Fibroblast of villous mesenchyme (primary cell): ENCODE results near the gene TIAM1. TPM values are rescaled to one million over a fixed set of nuclear protein-coding genes. Genes with fewer than 3 reads are reported as not detected.

Source experiments
- DNase-seq: peaks from one replicate; pipeline ENCODE4 v3.0.0-alpha.2; 2010; ENCODE audit warnings: low read depth
- H3K4me3 ChIP-seq: 2 replicates; pipeline ENCODE4 v1.5.1; 2011; ENCODE audit warnings: low read depth, mild to moderate bottlenecking, low read length
- CTCF ChIP-seq: IDR thresholded peaks from 2 replicates; pipeline ENCODE4 v1.5.1; 2012; ENCODE audit warnings: low read depth, mild to moderate bottlenecking, low read length; ENCODE audit not compliant: insufficient read depth
- total RNA-seq: library from RNA; depleted of rRNA; stranded (reverse); fragments of >200 nt; gene quantifications from 2 replicates; pipeline ENCODE4 v1.2.3, GENCODE V29; 2012

Gene TIAM1
- total RNA-seq, 1 donor = 0.43 TPM

DNA sequence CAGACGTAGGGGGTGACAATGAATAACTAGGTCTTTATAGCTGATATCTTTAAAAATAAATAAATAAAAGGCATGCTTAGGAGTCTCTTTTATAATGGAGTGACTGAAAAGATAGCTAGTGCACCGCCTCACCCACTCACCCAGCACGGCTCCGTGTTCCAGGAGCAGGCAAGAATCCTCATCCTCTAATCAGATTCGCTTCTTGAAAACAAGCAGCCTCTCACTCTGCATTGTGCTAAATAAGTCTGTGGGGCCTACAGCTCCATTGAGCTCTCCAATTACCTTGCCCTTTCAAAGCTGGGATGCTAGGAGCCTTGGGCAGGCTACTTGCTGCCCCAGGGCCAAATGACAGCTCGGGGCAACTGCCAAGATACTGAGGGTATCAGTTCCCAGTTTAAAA is 91.5 kb downstream of the TIAM1 start:
- TF ChIP-seq CTCF = no peak
- no peak overlapping the region for H3K4me3 ChIP-seq
- DNase-seq = no peak

DNA sequence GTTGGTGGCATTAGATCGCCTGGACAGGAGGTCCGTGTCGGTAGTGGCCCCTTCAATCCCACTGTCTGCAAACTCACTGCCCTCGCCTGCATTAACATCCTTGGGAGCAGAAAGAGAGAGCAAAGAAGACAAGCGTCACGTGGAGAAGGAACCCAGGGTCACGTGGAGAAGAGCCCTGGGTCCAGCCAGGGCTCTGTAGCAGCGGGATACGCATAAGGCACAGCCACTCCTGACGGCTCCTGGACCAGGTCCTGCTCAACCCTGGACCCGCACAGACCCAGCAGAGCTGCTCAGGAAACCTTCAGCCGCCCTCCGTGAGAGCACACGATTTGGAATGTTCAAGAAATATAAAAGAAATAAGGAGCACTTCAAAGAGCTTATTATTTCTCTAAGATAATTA is 92.0 kb downstream of the TIAM1 start:
- DNase-seq = no peak
- no peak for TF ChIP-seq CTCF
- no peak overlapping the region for H3K4me3 ChIP-seq

GRCh38 chr21:31251686-31252085 is 92.4 kb downstream of the TIAM1 start:
- no peak for TF ChIP-seq CTCF
- H3K4me3 ChIP-seq = no peak overlapping the region
- no peak for DNase-seq

DNA sequence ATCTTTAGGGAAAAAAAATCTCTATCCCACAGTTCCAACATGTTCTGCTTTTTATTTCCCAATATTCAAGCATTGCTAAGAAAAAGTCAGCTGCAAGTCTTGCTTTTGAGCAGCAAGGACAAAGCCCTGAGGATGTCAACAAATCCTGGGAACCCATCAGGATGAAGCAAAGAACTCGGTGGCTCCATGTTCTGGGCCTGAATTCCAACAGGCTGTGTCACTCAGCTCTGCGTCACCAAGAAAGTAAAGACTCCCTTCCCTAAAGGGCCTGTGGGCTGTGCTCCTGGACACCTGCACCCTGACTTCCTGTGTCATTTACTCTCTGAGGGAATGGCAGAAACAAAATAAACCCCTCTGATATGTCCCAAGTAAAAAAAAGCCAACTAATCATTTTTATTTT is 95.5 kb downstream of the TIAM1 start:
- no peak overlapping the region for H3K4me3 ChIP-seq
- TF ChIP-seq CTCF = no peak
- peak; percentile 71 for DNase-seq

GRCh38 chr21:31243611-31244010 is 100.5 kb downstream of the TIAM1 start:
- DNase-seq = no peak

GRCh38 chr21:31236528-31236927 is 107.5 kb downstream of the TIAM1 start:
- TF ChIP-seq CTCF = no peak
- DNase-seq = no peak
- no peak overlapping the region for H3K4me3 ChIP-seq

More at GRCh38 chr21:31243611-31244010, 100.5 kb downstream of the TIAM1 start:
- no peak overlapping the region for H3K4me3 ChIP-seq
- no peak for TF ChIP-seq CTCF

GRCh38 chr21:31235671-31236450 is 108.2 kb downstream of the TIAM1 start:
- TF ChIP-seq CTCF = no peak
- no peak overlapping the region for H3K4me3 ChIP-seq
- no peak for DNase-seq
